Measurements from ENCODE around the gene MID2. TPM values are rescaled to one million over a fixed set of nuclear protein-coding genes. Genes with fewer than 3 reads are reported as not detected.

MID2 gene
- total RNA-seq, 1 experiment from 2014 or later: 5.1 TPM

DNA sequence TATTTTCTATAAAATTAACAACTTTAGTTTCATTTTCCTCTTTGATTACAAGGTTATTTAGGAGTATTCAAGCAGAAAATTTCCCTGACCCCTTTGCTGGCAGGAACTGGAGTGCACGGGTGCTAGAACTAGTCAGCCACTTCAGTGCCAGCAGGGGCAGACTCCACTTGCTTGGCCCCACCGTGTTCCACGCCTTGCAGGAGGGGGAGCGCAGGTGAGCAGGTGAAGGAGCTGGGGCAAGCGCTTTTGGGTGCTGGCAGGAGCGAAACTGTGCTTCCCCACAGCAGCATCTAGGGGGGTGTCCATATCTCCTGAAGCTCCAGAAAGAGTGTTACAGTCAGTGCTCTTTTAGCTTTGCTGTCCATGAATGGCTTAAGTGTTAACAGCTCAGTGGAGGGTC lies 45.5 kb downstream of the MID2 start (continued):
- TF ChIP-seq CTCF (IDR thresholded peaks at IDR 0.05 in 2 of 3, conservative IDR thresholded peaks at IDR 0.05 in 1 of 3; ENCODE audit: borderline replicate concordance in 1 of 3, insufficient read depth in 1 of 3, low read depth in 2 of 3, low read length in 2 of 3): no peak
- TF ChIP-seq ATF3 (IDR thresholded peaks at IDR 0.05): no peak
- no peak for TF ChIP-seq RAD21 (IDR thresholded peaks at IDR 0.05; ENCODE audit: low read depth)
- no peak for TF ChIP-seq FOSL1 (IDR thresholded peaks at IDR 0.05; ENCODE audit: low read depth)

- Histone ChIP-seq H3K9ac (ENCODE audit: low read length) (no peak overlapping the region), H2AFZ (ENCODE audit: low read depth, low read length, poor library complexity, severe bottlenecking) (no peak overlapping the region), H3K79me2 (ENCODE audit: insufficient read depth, low read length) (no peaks in the 10 kb centered on the region), H3K9me2 (ENCODE audit: insufficient read depth) (no peaks in the 10 kb centered on the region), H3K4me1 (ENCODE audit: control insufficient read depth in 1 of 2, insufficient read depth in 2 of 2, low read length in 2 of 2) (peaks cover 0 to 9% of the 10 kb centered on the region in 2 experiments; a peak in 2 of 4 replicates), H3K4me2 (ENCODE audit: low read length) (no peak overlapping the region), H3K27me3 (ENCODE audit: insufficient read depth, low read length) (no peaks in the 10 kb centered on the region), H3K36me3 (ENCODE audit: control insufficient read depth in 1 of 2, insufficient read depth in 2 of 2, low read length in 2 of 2) (no peaks in the 10 kb centered on the region), H3K9me3 (ENCODE audit: control insufficient read depth in 1 of 2, insufficient read depth in 1 of 2, low read depth in 1 of 2, low read length in 2 of 2) (no peaks in the 10 kb centered on the region), H3K4me3 (replicated peaks in 1 of 2; ENCODE audit: low read depth in 1 of 2, low read length in 2 of 2) (no peak overlapping the region), H4K20me1 (ENCODE audit: insufficient read depth) (no peaks in the 10 kb centered on the region), H3K27ac (ENCODE audit: low read depth, low read length) (no peak overlapping the region)
- ATAC-seq (no peak), DNase-seq (ENCODE audit: low read depth, low spot score) (no peak)
- ChIA-PET POLR2A (no interaction called here), CTCF (no interaction called here), RAD21 (ENCODE audit: low non-redundant PET in 1 of 2, low total read pairs in 2 of 2, uncharacterized antibody in 2 of 2, unreplicated experiment in 2 of 2) (no interaction called here)
- intact Hi-C loops (cut with micrococcal nuclease): no loop called here
- no TSS peak for BruUV-seq (replicated peaks)
- TF ChIP-seq ZBTB33 (IDR thresholded peaks at IDR 0.05; ENCODE audit: extremely low read depth, insufficient replicate concordance, low read length): no peak
- TF ChIP-seq CBX3 (IDR thresholded peaks at IDR 0.05; ENCODE audit: low read depth): no peak
- TF ChIP-seq TCF7L2 (IDR thresholded peaks at IDR 0.05; ENCODE audit: borderline replicate concordance, extremely low read depth, insufficient read depth, insufficient read length): no peak
- no peak for TF ChIP-seq SIN3A (IDR thresholded peaks at IDR 0.05; ENCODE audit: low read depth)
- TF ChIP-seq EGR1 (IDR thresholded peaks at IDR 0.05; ENCODE audit: low read depth): no peak
- TF ChIP-seq FOSL1 (IDR thresholded peaks at IDR 0.05; ENCODE audit: low read depth): no peak
- no peak for TF ChIP-seq REST (IDR thresholded peaks at IDR 0.05; ENCODE audit: low read depth)
- no peak for TF ChIP-seq POLR2AphosphoS5 (IDR thresholded peaks at IDR 0.05; ENCODE audit: low read depth, low read length)
- no peak for TF ChIP-seq CTCF (IDR thresholded peaks at IDR 0.05 in 2 of 3, conservative IDR thresholded peaks at IDR 0.05 in 1 of 3; ENCODE audit: borderline replicate concordance in 1 of 3, insufficient read depth in 1 of 3, low read depth in 2 of 3, low read length in 2 of 3)
- no peak for TF ChIP-seq CEBPB (IDR thresholded peaks at IDR 0.05; ENCODE audit: low read depth)
- no peak for TF ChIP-seq ELF1 (IDR thresholded peaks at IDR 0.05; ENCODE audit: borderline replicate concordance, low read depth)
- TF ChIP-seq SP1 (IDR thresholded peaks at IDR 0.05; ENCODE audit: low read depth): no peak
- no peak for TF ChIP-seq EZH2phosphoT487 (IDR thresholded peaks at IDR 0.05; ENCODE audit: borderline replicate concordance)
Measured at GRCh38 chrX:107878106-107878505, 52.4 kb downstream of the MID2 start.

All from HCT116 (cell line).